WTC11 (cell line): ENCODE data around the gene SPOP.

ENCODE experiments used
- CBFB ChIP-seq: sonication (generic); formaldehyde crosslinking; IDR thresholded peaks from 2 replicates; pipeline ENCODE4 v1.8.1; 2022; ENCODE audit warnings: mild to moderate bottlenecking, low read depth, missing genetic modification reagents
- CREB1 ChIP-seq: sonication (generic); formaldehyde crosslinking; IDR thresholded peaks from 2 replicates; pipeline ENCODE4 v1.8.0; 2023; ENCODE audit warnings: mild to moderate bottlenecking, missing genetic modification reagents
- GABPB1 ChIP-seq: sonication (generic); formaldehyde crosslinking; IDR thresholded peaks from 2 replicates; pipeline ENCODE4 v1.8.1; 2023; ENCODE audit warnings: mild to moderate bottlenecking, missing genetic modification reagents
- TF ChIP-seq, protein P1 (sequence below): fragments of 200-600 bp; IDR thresholded peaks from 2 replicates; pipeline ENCODE4 v1.8.0; 2022; ENCODE audit warnings: antibody characterized with exemption
- TF ChIP-seq, protein P2 (sequence below): sonication (generic); formaldehyde crosslinking; IDR thresholded peaks from 2 replicates; pipeline ENCODE4 v1.8.0; 2022; ENCODE audit warnings: mild to moderate bottlenecking, missing genetic modification reagents
- TF ChIP-seq, protein P3 (sequence below): fragments of 250-450 bp; sonication (Bioruptor Pico); IDR thresholded peaks from 2 replicates; pipeline ENCODE4 v2.1.2; 2022; ENCODE audit warnings: mild to moderate bottlenecking, moderate library complexity

DNA sequence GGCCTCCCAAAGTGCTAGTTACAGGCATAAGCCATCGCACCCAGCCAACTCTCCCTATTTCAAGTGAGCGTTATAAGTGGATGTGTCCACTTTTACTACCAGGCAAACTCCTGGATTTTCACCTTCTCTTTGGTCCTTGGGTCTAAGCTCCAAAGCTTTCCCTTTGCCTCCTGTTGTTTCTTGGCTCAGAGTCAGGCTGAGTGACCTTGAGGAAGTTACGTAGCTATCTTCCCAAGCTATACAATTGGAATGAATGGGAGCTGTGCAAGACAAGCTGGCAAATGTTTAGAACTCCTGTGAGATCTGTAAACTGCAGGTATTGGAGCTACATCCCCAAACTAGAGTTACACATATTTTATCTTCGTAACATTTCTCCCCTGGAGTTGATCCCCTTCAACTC lies 81.9 kb downstream of the SPOP start:
- TF ChIP-seq, protein P1, sequence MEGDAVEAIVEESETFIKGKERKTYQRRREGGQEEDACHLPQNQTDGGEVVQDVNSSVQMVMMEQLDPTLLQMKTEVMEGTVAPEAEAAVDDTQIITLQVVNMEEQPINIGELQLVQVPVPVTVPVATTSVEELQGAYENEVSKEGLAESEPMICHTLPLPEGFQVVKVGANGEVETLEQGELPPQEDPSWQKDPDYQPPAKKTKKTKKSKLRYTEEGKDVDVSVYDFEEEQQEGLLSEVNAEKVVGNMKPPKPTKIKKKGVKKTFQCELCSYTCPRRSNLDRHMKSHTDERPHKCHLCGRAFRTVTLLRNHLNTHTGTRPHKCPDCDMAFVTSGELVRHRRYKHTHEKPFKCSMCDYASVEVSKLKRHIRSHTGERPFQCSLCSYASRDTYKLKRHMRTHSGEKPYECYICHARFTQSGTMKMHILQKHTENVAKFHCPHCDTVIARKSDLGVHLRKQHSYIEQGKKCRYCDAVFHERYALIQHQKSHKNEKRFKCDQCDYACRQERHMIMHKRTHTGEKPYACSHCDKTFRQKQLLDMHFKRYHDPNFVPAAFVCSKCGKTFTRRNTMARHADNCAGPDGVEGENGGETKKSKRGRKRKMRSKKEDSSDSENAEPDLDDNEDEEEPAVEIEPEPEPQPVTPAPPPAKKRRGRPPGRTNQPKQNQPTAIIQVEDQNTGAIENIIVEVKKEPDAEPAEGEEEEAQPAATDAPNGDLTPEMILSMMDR, result no peak
- TF ChIP-seq CBFB (CRISPR knock-in tag) (no peak), GABPB1 (CRISPR knock-in tag) (no peak), CREB1 (CRISPR knock-in tag) (no peak)
- TF ChIP-seq, protein P2, sequence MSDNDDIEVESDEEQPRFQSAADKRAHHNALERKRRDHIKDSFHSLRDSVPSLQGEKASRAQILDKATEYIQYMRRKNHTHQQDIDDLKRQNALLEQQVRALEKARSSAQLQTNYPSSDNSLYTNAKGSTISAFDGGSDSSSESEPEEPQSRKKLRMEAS (CRISPR knock-in tag), result no peak
- TF ChIP-seq, protein P3, sequence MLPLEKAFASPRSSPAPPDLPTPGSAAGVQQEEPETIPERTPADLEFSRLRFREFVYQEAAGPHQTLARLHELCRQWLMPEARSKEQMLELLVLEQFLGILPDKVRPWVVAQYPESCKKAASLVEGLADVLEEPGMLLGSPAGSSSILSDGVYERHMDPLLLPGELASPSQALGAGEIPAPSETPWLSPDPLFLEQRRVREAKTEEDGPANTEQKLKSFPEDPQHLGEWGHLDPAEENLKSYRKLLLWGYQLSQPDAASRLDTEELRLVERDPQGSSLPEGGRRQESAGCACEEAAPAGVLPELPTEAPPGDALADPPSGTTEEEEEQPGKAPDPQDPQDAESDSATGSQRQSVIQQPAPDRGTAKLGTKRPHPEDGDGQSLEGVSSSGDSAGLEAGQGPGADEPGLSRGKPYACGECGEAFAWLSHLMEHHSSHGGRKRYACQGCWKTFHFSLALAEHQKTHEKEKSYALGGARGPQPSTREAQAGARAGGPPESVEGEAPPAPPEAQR, result no peak
